HG03095 (cell line): Measurements from ENCODE around the gene DNAJC15.
A peak's percentile ranks its signal among the peaks of the same experiment; 100 is the strongest.
"Not testable (repeated sequence)": the region's sequence is repeated elsewhere in the genome, so short reads cannot be mapped to it uniquely, and the experiment has no call there.

Source experiments
- ATAC-seq: cut with Tn5 transposase; IDR thresholded peaks from one replicate; pipeline ENCODE4 v1.9.1; 2021; ENCODE audit warnings: moderate library complexity; ENCODE audit not compliant: unreplicated experiment

DNAJC15 gene

DNA sequence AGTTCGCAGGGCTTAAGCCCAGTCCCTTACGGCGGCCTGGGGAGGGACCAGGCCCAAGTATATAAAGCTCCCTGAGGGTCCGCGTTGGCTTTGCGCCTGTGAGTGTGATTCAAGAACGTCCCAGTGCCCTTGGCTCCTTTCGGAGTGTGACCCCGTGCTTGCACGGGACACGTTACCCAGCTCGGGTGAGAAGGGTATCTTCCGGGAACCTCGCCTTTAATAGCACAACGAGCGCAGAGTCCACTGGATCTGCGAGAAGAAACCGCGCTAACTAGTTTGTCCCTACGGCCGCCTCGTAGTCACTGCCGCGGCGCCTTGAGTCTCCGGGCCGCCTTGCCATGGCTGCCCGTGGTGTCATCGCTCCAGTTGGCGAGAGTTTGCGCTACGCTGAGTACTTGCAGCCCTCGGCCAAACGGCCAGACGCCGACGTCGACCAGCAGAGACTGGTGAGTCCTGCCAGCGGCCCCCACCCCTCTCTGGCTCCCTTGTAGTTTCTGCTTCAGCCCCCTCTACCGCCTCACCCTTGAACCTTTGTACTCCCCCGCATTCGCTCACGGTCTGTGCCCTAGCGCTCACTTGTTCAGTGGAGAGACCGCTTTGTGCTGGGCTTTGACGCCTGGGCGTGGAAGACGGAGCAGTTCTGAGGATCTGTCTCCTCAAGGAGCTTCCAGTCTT, at the start of gene DNAJC15:
Gene DNAJC15, plus strand, starts transcription at position 298 of the 675 bp plus-strand sequence. Its CDS starts 41 bp downstream, at position 339.
- ATAC-seq, result peak; percentile 85

DNA sequence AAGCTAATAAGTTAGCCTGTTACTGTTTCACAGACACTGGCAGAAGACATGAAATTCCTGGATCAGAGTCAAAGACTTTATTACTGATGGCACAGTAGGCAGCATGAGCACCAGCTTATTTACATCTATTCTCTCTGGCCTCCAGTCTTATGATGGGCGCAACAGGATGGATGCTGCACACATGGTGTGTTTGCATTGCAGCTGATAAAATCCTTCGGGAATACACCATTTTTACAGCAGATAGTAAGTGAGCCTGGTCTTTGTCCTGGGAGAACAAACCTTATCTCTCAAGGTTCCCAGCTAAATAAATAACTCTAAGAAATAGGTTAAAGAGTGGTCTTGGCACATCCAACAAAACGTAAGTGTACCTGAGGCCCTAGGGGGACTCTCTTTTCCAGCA, 47.3 kb upstream of the DNAJC15 start:
- ATAC-seq, result no peak

DNA sequence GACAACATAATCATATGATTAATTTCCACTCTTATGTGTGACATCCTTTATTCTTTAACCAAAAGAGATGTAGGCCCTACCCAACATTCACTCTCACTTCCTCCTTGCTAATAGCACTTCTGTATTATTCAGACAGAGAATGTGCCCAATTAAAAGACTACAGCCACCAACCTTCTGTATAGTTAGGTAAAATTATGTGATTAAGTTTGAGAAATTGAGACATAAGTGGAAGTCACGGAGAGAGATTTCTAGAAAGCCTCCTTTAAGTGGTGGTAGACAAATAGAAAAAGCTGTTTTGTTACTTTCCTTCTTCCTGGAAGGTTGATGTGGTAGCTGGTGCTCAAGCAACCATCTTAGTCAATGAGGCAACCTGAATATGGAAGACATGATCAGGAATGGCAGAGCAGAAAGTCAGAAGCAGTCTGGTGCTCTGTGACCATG, 46.1 kb upstream of the DNAJC15 start:
- ATAC-seq, result no peak

DNA sequence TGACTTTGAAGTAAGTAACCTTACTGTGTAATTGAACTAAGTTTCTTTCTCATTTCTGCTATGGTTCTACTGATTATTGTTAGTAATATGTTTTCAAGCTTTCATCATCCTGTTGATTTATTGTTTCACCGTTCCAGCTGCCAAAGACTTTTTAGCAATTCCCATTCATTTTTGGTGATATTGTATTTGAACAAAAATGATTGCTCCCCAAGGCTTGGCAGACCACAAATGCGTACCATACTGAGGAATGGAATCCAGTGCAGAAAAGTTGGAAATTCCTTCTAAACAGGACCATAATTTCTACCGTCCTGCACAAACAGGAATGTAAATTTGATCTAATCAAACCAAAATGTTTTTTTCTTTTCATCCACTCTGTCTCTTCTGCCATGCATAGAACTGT, 42.1 kb upstream of the DNAJC15 start:
- no peak for ATAC-seq

DNA sequence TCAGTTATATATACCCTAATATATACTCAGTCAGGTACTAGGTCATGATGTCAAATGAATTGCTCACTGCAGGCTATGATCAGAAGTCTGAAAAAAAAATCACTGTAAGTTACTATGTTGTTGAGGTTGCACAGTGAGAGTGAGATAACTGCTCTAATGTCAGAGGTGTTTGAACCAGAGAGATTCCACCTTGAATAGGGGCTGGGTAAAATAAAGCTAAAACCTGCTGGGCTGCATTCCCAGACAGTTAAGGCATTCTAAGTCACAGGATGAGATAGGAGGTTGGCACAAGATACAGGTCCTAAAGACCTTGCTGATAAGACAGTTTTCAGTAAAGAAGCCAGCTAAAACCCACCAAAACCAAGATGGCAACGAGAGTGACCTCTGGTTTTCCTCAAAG, 41.5 kb upstream of the DNAJC15 start:
- ATAC-seq, result no peak

DNA sequence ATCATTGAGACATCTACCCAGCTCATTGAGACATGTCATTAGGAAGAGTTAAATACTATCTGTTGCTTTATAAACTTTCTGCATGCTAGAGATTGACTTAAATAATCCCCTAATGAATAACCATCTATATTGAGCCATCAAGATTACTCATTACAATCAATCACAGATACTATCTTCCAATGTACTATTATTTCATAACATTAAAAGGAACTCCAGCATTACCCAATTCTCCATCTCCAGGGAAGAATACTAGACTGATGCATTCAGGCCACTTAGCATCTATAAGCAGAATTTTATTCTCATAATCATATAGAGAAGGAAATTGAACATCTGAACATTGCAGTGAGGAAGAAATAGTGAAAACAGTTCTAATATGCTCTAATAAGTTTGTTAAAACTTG, 39.4 kb upstream of the DNAJC15 start:
- no peak for ATAC-seq

DNA sequence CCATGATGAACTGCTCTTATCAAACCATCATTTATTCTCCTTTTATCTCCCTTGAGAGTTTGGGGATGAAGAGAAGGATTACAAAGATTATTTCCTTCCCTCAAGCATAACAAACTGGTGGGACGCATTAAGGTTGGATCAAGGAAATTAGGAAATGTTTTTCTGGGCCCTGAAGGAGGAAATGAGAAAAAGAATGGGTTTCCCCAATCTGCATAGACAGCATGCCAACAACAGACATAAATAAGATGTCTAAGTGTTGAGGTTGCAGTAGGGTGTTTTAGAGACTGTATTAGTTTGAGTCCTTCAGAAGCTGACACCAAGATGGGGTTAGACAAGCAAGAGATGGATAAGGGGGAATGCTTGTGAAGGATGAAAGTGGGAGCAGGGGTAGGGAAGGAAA, 38.7 kb upstream of the DNAJC15 start:
- ATAC-seq, result no peak

DNA sequence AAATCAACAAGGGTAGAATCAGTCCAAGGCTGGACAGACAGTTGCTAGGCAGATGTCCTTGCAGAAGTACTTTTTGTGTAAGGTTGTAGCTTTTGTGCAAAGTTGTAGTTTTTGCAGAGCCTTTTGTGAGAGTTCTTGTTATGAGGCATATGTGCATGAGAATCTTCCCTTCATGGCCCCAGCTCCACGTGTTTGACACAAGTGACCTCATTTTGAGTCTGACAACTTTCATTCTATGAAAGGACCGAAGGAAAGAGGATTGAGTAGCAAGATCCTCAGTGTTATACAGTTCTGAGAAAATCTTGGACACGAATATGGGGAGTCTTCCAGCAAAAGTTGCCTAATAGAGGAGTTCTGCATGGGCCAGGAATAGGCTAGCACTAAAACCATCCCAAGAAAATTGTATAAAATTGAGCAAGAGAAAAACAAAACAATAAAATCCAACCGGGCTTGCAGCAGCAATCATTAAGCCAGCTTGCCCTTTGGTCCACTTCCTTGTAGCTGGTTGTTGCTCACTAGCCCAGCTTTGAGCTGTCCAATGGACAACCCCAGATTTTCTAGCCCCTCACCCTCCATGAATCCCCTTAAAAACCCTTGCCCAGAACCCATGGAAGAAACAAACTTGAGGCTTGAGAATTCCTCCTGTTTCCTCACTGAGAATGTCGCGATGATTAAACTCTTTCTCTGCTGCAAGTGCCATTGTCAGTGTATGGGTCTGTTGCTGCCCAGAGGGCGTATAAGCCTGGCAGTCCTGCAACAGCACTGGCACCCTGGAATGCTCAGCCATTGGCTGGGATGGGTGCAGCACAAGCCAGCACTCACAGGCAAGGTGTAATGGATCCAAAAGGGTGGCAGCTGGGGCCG, 37.8 kb upstream of the DNAJC15 start:
- ATAC-seq, result no peak

DNA sequence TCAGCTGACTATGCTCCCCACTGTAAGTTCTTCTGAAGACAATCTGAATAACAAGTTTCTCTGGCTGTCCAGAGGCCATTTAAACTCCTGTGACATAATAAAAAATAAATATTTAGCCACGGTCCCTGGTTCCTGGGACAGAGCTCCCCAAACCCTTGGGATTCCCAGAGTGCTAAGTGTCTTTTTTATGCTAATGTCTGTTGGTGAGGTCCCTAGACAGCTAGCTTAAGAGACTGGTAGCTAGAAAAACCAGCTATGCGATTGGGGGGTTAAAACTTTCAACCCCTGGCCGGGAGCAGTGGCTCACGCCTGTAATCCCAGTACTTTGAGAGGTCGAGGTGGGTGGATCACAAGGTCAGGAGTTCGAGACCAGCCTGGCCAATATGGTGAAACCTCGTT, 37.2 kb upstream of the DNAJC15 start:
- ATAC-seq, result no peak

DNA sequence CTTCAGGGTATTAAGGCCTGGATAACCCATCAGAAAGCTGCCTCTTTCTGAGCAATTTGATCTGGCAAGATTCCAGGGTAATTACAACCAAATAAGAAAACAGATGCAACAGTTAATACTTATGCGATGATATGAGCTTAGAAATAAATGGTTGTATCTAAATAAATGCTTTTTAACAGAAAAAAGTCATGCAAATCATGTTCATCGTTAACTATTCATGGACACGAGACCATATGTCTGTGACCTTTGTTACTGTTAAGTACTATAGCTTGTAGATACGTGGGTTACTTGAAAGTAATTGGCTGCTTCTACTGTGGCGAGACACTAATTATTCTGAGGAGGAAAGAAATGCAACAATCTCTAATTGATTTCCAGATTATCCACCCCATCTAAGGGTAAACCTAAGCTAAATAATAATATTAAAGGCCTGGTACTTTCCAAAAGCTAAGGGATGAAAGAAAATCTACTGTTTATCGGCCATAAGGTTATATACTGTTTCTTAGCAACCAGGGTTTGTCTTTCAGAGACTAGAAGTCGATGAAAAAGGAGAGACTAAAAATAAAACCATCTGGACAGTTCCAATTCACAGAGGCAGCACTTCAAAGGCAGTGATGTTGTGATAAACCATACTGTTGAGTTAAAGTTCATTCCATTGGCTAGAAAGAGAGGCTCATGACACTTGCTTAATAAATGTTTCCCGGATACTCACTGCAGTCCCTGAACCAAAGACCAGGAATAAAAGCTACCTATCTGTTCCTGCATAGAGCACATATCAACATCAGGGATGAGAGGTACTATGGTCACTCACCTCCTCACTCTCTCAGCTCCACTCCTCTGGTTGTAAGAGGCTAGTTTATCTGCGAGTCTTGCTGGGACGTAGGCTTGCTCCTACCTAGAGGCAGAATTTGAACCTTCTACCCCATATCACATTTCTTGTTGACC, 32.8 kb upstream of the DNAJC15 start:
- no peak for ATAC-seq

DNA sequence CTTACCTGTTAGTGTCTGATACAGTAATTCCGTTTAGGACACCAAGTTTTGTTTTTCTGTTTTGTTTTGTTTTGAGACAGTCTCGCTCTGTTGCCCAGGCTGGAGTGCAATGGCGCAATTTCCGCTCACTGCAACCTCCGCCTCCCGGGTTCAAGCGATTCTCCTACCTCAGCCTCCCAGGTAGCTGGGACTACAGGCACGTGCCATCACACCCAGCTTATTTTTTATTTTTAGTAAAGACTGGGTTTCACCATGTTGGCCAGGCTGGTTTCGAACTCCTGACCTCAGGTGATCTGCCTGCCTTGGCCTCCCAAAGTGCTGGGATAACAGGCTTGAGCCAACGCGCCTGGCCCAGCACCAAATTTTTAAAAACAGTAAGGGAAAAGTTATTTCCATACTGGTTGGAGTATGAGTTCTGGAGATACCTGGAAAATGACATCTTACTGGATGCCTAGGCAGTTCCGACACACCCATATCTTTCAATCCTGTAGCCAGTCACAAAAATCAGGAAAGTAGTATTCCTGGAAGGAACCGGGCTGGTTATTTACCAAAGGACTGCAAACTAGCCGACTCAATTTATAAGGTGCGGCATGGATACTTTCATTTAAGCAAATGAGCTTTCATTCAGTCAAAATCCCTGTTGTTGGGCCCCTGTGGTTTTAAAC, 32.0 kb upstream of the DNAJC15 start:
- not testable (repeated sequence) for ATAC-seq

DNA sequence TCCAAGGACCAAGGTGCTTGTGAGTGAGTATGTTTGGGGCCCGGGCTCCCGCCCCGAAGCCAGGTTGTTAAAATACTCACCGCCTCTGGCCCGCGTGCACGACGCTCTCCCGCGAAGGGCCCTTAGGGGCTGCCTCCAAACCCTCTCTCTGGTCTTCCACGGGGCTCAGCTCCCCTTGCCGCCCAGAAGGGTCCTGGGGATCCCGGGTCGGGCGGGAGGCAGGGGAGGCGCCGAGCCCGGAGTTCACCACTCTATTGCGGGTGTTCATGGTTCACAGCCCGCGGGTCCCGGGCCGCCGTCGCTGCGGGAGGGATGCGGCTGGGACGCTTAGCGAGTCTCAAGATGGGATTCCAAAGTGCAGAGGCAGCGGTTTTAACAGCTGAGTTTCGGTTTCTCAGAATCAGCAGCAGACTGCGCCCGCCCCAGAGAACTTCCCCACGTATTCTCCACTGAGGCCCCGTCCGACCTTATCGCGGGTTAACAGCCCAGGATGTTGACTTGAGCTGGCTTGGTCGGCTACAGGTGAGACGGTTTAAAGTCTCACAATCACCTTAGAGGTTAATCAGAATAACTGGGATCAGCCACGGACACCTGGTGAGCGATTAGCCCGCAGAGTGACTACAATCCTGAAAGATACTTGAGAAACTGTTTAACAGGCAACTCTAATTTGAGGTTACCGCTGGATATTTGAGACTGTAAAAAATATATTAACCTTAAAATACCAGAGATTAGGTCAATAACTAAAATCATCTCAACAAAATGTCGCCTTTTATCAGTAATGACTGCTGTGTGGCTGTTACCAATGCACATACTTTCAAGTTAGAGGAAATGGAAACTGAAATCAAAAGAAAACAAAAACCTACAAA, 31.3 kb upstream of the DNAJC15 start, which contains the start of gene EPSTI1:
Gene EPSTI1, minus strand, starts transcription at position 344 of the 866 bp plus-strand sequence. Its CDS starts 76 bp downstream, at position 268.
- ATAC-seq, result peak; percentile 73

DNA sequence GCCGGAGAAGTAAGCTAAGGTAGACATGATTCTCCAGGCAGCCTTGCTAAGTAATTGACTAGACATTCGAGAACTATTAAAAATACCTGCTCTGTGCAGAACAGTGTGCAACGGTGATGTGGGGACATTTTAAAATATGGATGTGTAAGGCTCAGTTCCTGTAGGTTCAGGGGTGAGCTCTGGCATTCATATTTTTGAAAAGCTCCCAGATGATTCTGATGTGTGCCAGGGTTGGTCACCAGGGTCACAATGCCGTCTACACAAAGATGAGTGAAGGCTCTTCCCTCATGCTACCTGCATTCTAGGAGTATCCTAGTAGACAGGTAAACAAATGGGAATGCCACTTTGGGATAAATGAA, 30.6 kb upstream of the DNAJC15 start:
- ATAC-seq, result peak; percentile 5

DNA sequence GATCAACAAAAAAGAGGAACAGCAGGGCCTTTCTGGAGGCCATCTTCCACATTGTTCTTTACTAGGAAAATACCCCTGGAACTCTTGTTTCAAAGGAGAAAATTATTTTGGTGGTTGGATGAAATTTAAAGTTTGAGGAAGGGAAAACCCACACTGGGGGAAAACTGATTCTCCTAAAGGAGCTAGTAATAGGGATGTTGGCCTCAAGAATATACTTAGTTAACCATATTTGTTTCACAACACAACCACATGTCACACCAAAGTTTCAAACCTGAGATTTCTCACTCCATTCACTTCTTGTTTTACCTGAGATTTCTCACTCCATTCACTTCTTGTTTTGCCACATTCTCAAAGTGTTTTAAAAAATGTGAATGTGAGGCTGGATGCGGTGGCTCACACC, 28.5 kb upstream of the DNAJC15 start:
- ATAC-seq, result no peak

DNA sequence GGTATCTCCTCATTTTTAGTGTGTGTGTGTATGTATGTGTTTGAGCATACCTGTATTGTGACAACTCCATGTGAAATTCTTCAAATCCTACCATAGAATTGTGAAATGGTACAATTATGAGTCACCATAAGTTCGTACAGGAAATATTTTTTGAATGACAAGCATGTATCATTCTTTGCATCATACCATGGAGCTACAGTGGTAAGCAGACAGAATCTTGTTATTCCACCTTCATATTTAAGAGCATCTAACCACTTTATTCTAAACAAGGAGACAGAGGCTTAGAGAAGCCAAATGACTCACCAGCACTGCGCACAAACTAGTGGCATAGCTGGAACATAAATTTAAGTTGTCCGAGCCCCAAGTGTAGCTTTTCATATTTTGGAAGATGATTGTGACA, 26.8 kb upstream of the DNAJC15 start:
- ATAC-seq, result no peak

DNA sequence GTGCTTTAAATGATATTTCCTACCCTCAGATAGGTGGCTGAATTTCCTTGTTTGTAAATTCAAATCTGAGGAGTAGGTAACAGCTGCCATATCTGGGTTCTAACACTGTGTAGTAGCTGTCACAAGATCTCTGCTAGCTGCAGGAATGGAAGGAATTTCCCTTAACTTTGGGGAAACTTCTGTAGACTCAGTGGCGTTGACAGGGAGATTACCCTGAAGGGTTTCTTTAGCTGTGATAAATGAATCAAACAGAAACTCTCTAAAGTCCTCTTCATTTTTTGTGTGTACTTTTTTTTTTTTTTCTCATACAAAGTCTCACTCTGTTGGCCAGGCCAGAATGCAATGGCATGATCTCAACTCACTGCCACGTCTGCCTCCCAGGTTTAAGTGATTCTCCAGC, 26.0 kb upstream of the DNAJC15 start:
- ATAC-seq, result no peak

DNA sequence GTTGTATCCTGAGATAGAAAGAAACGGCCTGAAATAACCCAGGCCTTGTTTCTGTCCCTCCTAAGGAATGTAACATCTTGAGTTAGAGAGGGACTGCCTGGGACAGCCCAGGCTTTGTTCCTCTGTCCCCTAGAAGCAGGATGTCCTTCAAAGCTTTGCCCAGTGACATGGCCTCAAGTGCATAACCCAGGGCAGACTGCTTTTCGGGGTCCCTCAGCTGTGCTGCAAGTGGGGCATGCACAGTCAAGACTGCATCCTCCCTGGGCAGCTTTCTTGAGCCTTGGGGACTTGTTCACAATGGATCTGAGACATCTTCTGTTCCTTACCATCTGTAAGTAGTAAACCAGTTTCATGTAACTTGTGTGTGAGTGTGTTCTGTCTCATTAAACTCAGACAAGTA, 23.9 kb upstream of the DNAJC15 start:
- no peak for ATAC-seq

DNA sequence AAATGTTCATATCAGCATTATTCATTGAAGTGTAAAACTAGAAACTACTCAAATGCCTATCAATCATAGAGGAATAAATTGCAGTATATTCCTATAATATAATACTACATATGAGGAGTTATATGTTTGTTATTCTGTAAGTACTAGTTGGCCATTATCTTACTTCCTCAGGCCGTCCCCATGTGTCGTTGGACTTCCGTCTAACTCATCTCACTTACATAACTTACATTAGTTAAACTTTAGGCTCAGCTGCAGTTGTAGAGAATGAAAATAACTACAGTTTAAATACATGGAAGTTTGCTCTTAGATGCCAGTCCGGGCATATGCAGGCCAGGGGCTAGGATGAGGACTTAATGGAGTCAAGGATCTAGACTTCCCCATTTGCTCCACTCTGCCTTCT, 22.7 kb upstream of the DNAJC15 start:
- ATAC-seq, result no peak

DNA sequence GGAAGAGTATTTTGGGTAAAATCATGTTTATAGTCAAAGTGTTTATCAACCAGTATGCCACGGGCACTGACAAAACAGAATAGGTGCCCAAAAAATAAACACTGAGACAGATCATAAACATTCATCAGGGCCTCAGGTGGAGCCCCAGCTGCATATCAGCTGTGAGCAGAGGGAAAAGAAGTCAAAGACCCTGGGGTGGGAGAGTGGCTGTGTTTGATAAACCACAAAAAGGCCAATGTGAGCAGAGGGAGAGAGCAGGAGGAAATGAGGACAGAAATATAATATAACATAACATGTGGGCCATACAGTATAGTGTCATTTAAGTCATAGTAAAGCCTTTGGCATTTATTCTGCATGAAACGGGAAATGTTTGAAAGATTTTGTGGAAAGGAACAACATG, 21.4 kb upstream of the DNAJC15 start:
- no peak for ATAC-seq

DNA sequence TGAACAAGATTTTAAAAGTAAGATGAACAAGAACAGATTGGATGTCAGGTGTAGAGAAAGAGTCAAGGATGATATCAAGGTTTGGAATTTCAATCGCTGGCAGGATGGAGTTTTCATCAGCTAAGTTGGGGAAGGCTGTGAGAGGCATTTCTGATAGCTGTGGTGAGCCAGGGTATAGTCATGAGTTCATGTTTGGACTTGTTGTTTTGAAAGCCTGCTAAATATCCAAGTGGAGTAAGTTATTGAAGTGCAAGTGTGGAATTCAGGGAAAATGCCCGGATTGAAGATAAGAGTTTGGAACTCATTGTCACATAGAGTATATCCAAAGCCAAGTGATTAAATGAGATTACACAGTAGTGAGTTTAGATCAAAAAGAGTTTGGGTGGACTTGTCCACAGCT, 20.4 kb upstream of the DNAJC15 start:
- ATAC-seq, result no peak
